ENCODE results near the gene CYP4F22.
"Not testable (repeated sequence)": the region's sequence is repeated elsewhere in the genome, so short reads cannot be mapped to it uniquely, and the experiment has no call there.

The CYP4F22 gene

DNA sequence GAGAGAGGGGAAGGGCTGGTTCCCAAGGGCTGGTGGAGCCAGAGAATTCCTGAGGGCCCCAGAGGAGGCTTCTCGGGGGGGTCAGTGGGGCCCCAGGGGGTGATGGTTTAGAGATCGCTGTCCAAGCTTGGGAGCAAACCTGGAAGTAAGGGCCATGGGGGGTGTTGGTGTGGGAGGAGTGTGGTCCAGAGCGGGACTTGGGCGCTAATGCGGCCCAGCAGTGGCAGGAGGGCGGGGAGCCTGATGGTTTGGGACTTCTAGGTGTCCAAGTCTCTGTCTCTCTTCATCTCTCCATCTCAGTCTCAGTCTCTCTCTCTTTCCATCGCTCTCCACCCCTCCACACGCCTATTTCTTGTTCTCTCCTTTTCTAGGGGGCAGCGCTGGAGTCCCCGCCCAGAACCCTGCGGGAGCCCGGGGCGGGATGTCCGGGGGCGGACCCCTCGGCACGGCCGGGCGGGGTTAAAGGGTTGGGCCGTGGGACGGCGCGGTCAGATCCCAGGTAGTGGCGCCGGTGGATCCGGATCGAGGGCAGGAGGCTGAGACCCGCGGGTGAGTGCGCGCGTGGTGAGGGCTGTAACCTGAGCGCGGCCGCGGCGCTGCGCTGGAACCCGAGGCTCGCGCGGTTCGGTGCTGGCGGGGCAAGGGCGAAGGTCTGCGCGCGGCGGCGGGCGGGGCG lies at the start of gene CYP4F22:
Gene CYP4F22, plus strand, starts transcription at position 491 of the 676 bp plus-strand sequence. CDS start 16,812 bp downstream, outside the sequence.
- FAIRE-seq, result no peak

DNA sequence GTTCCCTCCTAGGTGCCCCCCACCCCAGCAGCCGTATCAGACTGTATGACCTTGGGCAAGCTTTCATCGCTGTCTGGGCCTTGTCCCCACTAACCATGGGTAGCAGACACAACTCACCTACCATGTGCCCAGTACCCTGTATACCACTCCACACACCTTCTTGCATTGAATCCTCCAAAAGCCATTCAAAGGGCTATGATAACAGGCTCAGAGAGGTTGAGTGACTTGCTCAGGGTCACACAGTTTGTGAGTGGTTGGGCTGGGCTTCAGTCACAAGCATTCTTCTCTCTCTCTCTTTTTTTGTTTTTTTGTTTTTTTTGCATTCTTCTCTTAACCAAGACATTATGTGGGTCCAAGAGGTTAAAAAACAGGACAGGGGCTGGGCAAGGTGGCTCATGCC lies 46.6 kb upstream of the CYP4F22 start:
- no peak for FAIRE-seq

DNA sequence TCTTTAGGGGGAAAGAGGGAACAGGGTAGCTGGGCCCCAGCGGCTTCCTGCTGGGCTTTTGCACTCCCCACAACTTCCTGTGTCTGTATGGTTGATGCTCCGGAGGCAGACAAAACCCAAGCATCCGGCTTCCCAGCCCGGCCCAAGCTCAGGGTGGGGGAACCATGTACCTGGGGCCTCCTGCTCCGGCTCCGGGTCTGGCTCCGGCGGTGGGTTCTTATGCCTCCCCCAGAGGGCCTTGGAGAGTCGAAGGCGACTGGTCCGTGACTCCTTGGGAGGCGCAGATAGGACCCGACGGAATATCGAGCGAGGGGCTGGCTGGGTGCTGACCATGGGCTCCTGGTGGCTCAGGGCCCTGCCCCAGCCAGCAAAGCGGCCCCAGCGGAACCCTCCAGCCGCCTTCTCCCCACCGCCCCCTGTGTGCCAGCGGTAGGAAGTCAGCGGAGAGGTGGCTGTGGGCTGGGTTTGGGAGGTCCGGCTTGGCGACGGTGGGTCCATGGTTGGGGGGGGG lies 44.4 kb upstream of the CYP4F22 start:
- no peak for FAIRE-seq

DNA sequence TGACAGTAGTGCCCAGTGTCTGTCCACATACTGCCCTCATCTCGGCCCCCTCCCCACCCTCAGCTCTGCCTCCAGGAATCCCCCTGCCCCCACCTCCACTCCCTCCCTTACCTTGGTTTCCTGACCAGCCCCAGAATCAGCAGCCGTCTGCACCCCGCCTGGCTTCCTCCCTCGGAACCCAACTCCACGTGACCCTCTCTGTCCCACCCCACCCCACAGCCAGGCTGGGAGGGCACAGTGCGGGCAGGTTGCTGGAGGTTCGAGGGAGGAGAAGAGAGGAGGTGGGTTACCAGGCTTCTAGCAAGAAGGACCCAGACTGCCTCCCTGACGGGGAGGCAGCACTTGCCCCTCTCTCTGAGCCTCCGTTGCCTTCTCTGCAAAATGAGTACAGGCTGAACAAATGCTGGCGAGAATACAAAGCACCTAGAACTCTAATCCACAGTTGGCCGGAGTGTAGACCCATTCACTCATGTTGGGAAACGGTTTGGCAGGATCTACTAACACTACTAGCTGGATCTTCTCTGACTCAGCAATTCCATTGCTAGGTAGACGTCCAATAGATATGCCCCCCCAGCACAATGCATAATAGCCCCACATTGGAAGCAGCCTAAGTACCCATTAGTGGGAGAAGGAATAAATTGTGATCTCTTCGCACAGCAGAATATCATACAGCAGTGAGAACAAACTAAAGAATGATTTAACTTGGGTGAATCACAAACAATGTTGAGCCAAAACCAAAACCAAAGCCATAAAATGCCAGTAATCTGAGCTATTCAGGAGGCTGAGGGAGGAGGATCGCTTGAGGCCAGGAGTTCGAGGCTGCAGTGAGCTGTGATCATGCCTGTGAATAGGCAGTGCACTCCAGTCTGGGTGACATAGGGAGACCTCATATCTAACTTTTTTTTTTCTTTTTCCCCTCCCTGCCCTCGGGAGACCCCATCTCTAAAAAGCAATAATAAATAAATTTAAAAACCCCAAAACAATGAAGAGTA lies 43.6 kb upstream of the CYP4F22 start, which contains the start of gene RASAL3:
Gene RASAL3, minus strand, starts transcription at position 151 of the 992 bp plus-strand sequence. CDS start 186 bp downstream, outside the sequence.
- FAIRE-seq, result no peak

DNA sequence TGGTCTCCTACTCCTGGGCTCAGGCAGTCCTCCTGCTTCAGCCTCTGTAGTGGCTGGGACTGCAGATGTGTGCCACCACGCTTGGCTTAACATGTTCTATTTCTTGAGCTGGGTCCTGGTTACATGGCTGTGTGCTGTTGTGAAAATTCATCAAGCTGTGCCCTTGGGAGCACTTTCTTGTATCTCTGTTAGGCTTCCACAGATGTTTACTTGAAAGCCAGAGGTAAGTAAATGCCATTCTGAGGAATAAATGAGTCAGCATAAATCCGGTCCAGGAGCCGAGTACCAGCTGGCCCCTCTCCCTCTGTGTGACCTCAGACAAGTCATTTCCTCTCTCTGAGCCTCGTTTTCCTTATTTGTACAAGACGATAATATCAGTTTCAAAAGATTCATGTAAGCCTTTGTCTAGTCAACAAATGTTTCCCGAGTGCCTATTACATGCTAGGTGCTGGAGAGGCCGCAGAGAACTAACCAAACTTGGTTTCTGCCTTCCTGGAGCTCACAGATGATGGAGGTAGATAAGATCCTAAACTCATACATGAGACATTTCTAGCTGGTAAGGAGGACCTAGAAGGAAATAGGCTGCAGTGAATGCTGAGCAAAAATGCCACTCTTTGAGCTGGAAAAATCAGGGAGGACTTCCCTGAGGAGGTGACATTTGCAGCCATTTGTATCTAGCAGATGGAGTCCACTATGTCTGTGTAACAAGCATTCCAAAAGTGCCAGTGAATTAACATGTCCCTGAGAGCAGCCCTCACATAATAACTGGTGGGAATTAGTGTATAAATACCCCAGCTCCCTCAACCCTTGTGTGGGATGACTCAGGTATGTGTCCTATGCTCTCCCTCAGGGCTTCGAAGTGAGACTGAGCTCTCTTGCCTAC lies 41.2 kb upstream of the CYP4F22 start:
- FAIRE-seq, result no peak

DNA sequence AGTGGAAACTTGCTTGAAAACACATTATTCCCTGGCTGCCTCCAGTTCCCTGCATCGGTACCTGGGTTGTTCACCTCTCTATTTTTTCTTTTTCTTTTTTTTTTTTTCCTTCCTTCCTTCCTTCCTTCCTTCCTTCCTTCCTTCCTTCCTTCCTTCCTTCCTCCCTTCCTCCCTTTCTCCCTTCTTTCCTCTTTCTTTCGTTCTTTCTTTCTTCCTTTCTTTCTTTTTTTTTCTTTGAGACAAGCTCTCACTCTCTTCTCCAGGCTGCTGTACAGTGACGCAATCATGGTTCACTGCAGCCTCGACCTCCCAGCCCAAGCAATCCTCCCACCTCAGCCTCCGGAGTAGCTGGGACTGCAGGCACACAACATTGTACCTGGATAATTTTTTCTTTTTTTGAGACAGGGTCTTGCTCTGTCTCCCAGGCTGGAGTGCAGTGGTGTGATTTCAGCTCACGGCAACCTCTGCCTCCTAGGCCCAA lies 40.6 kb upstream of the CYP4F22 start:
- FAIRE-seq, result no peak

DNA sequence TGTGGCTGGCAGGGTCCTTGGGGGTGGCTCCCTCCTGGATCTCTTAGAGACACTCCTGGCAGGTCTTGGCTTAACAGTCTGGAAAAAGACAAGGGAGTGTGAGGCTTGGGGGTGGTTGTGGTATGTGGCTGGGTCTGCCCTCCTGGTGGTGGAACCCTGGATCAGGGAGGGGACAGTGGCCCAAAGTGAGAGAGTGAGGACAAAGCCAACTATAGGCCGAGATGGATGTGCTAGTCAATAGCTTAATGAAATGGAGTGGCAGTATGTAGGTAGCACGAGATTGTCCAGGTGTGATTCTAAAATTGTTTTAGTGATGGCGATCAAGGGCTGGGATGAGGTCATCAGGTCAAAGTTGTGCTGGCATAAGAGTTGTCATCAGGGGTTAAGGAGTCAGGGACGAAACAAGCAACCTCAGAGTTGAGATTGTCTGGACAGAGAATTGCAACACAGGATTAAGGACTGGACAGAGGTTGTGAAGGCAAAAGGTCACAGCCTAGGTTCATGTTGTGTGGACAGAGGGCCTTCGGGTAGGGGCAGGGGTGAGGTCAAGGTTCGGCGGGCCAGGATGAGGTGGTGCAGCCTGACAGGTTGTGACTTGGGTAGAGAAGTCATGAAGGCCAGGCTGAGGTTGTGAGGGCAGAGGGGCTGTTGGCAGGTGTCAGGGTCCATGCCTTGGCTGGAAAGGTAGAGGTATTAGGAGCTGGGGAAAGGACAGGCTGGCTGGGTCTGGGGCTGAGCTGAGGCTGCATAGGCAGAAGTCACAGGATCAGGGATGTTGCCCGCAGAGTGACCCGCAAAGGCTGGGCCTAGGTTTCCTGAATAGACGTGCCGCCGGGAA lies 39.4 kb upstream of the CYP4F22 start:
- FAIRE-seq, result no peak

DNA sequence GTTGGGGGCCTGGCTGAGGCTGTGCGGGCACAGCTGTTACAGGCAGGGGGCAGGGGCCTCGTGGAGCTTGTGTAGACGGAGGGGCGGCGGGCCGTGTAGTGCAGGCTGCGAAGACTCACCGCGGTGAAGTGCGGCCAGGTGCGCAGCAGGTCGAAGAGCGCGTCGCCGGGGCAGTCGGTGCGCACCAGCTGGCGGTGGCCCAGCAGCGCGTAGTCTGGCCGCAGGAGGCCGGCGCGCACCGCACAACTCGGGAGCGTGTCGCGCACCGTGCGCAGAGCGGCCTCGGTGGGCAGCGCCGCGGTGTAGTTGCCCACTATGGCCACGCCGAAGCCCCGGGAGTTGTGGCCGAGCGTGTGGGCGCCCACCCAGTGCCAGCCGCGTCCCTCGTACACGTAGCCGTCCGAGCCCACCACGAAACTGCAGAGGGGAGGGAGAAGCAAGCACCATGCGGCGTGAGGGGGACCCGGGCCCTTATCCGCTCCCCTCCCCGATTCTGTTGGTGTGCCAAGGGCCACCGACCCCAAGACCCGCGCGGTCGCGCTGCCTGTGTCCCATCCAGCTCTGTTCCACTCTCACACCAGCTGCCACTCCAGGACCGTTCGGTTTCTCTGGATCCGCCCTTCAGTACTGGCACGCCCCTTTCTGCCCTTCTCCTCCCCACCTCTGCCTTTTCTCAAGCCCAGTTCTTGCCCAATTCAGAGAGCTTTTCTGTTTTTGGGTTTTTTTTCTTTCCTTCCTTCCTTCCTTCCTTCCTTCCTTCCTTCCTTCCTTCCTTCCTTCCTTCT lies 38.6 kb upstream of the CYP4F22 start:
- no peak for FAIRE-seq

DNA sequence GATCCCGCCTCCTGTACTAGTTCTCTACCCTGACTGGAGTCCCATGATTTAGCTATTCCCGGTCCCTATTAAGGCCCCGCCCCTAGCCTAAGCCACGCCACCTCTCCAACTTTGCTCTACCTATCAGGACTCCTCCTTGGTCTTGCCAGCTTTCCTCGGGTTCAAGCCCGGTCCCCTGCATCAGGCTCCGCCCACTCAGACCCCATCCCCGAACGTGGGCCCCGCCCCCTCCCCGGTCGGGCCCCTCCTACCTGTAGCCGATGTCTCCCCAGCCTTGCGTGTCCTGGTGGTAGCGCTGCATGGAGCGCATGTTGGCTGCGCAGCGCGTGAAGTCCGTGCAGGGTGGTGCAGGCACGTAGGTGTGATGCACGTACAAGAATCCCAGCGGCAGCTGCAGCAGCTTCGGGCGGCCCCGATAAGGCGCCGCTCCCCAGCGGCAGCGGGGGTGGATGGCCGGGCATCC lies 36.7 kb upstream of the CYP4F22 start:
- FAIRE-seq, result no peak

DNA sequence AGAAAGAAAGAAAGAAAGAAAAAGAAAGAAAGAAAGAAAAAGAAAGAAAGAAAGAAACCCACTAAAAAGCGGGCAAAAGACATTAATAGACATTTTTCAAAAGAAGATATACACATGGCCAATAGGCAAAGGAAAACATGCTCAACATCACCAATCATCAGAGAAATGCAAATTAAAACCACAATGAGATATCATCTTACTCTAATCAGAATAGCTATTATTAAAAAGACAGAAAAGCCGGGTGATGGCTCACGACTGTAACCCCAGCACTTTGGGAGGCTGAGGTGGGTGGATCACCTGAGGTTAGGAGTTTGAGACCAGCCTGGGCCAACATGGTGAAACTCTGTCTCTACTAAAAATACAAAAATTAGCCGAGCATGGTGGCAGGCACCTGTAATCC lies 34.5 kb upstream of the CYP4F22 start:
- not testable (repeated sequence) for FAIRE-seq

DNA sequence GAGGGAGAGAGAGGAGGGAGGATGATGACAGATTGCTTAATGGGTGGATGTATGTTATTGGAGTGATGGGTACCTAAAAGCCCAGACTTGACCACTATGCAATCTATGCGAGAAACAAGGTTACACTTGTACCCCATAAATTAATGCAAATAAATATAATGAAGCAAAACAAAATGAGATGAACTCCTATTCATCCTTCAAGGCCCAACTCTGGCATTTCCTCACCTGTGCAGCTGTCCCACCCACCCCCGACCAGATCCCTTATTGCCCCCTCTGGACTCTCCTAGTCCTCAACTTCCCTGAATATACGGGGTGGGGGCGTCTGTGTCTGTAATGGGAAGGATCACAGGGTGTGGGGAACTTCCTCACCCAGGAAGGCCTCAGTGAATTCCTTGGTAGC lies 33.2 kb upstream of the CYP4F22 start:
- FAIRE-seq, result no peak

DNA sequence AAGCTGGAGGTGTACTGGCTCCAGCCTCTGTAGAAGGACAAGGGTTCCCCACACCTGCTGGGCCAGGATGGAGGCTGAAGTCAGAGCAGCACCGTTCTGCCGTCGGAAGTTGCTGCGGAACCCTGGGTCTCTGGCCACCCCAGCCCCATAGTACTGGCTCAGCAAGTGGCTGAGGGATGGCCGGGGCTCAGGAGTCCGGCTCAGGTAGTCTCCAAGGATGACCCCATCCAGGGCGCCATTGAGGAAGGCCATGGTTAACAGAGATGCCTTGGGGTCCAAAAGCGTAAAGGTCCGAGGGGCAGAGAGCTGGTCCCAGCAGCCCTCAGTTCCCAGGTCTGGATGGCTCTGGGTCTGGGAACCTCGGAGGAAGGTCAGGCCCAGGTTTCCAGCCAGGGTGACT lies 32.7 kb upstream of the CYP4F22 start:
- no peak for FAIRE-seq

DNA sequence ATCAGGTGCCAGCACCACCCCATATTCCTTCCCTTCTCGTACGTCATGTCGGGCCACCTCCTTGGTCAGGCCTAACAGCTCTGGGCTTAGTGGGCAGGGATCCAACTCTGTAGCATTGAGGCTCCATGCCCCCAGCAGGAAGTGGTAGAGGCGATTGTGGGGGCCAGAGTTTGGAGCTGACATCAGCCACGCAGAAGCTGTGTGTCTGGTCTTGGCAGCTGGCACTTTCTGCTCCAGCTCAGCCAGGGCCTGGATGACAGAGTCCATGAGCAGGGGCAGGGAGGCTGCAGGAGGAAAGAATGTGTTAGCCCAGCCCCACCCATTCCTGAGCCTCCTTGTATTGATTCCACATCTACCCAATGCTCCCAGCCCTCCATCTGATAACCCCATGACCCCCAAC lies 32.0 kb upstream of the CYP4F22 start:
- FAIRE-seq, result no peak

DNA sequence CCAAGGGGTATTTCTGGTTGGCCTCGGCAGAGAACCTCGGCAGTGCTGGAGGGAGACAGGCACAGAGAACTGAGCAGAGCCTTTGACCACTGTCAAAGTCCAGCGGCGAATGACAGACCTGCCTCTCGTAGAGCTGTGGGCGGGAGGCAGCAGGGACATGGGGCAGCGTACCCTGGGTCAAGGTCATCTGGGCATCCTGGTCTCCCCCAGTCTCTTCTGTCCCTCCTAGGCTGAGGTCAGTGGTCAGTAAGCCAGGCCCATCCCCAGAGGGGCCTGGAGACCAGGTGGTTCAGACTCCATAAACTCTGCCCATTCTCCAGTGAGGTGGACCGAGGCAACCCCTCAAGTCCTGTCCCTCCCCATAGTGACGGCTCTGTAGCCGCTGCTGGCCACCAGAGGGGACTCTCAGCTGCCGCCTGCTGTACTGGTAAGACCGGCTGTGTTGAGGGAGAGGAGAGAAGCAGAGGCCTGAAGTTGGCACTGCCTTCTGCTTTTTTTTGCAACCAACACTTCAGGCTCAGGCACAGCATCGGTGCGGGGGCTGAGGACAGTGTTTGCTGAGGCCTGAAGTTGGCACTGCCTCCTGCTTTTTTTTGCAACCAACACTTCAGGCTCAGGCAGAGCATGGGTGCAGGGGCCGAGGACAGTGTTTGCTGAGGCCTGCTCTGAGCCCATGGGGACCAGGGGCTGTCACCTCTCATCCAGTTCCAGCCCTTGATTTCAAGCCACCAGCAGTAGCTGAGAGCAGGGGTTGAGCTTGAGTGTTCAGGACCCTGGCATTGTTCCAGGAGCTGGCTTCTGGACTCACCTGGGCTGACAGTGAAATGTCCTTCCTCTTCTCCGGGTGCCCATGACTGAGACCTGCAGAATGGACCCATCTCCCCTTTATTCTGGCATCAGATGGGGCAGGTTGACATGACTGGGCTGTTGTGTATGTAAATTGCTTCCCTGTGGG lies 28.7 kb upstream of the CYP4F22 start, which contains the start of gene PGLYRP2:
Gene PGLYRP2, minus strand, starts transcription at position 111 of the 955 bp plus-strand sequence. CDS start 130 bp downstream, outside the sequence.
- FAIRE-seq, result no peak

DNA sequence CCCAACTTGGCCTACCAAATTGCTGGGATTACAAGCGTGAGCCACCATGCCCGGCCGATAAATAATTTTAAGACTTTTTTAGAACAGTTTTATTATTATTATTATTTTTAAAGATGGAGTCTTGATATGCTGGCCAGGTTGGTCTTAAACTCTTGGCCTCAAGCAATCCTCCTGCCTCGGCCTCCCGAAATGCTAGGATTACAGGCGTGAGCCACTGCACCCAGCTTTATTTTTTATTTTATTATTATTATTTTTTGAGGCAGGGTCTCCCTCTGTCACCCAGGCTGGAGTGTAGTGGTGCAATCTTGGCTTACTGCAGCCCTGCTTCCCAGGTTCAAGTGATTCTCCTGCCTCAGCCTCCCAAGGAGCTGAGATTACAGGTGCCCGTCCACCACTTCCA lies 27.3 kb upstream of the CYP4F22 start:
- FAIRE-seq, result not testable (repeated sequence)

DNA sequence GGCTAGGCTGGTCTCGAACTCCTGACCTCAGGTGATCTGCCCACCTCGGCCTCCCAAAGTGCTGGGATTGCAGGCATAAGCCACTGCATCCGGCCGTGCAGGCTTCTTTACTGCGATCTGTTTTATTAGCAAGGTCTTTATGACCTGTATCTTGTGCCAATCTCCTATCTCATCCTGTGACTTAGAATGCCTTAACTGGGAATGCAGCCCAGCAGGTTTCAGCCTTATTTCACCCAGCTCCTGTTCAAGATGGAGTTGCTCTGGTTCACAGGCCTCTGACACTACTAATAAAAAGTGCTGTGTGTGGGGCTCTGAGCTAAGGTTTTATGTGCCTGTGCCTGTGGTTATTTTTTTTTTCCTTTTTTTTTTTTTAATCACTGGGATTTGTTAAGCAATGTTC lies 22.6 kb upstream of the CYP4F22 start:
- not testable (repeated sequence) for FAIRE-seq

DNA sequence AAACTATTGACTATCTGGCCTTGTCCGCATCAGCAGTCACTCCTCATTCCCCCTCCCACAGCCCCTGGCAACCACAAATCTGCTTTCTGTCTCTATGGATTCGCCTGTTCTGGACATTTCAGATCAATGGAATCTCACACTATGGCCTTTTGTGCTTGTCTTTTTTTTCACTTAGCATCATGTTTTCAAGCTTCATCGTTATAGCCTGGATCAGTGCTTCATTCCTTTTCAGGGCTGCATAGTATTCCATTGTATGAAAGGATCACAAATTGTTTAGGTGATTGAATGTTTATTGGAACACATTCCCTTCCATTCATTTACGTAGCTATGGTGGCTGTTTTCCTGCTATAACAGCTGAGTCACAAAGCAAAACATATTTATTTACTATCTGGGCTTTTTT lies 21.3 kb upstream of the CYP4F22 start:
- no peak for FAIRE-seq

DNA sequence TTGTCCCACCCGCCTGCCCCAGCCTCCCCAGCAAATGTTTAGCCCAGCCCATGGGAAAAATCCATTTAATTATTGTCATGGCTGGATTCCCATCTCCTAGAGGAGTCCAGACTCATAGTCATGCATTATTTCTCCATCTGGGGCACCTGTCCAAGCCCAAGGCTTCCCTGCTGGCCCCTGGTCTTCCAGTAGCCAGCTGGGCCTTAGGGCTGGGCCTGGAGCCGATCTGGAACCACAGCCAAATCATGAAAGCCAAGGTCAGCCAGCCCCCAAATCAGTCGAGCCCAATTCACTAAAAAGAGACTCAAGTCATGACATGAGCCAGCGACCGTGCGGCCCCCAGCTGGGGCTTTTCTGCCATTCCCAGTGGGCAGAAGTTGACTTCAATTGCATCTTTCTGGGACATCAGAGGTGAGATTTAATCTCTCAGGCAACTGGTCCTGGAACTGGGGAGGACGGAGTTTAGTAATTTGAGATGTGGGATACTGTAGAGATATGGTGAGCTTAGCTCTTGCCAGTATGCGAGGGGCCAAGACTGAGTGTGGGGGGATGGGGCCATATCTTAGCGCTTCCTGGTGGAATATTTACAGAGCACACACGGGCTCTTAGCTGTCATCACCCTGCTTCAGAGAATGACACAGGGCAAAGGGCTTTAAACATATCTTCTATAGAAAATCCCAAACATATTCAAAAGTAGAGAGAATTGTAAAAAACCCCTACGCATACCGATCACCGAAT lies 19.7 kb upstream of the CYP4F22 start:
- FAIRE-seq, result no peak
